Karpas-422 (cell line): Measurements from ENCODE around the gene CEBPB. TPM values are rescaled to one million over a fixed set of nuclear protein-coding genes. Genes with fewer than 3 reads are reported as not detected.

ENCODE experiments used
- DNase-seq: peaks from one replicate; pipeline ENCODE4 v3.0.0-alpha.2; 2015
- H2AFZ ChIP-seq: fragments of 200-600 bp; sonication (generic); 2 replicates; pipeline ENCODE4 v1.6.1; 2014; ENCODE audit warnings: antibody characterized with exemption, low read length, mixed read lengths
- H3K27ac ChIP-seq: fragments of 200-600 bp; sonication (generic); 2 replicates; pipeline ENCODE4 v1.5.1; 2014; ENCODE audit warnings: mild to moderate bottlenecking, low read length, moderate library complexity
- H3K27me3 ChIP-seq: fragments of 200-600 bp; sonication (generic); 2 replicates; pipeline ENCODE4 v1.6.1; 2014; ENCODE audit warnings: low read length, mixed read lengths
- H3K36me3 ChIP-seq: fragments of 200-600 bp; sonication (generic); 2 replicates; pipeline ENCODE4 v1.6.1; 2014; ENCODE audit warnings: low read length, mixed read lengths; ENCODE audit not compliant: insufficient read depth
- H3K4me1 ChIP-seq: fragments of 200-600 bp; sonication (generic); 2 replicates; pipeline ENCODE4 v1.6.1; 2014; ENCODE audit warnings: mild to moderate bottlenecking, low read length, mixed read lengths
- H3K4me2 ChIP-seq: fragments of 200-600 bp; sonication (generic); 2 replicates; pipeline ENCODE4 v1.6.1; 2014; ENCODE audit warnings: low read length, low read depth, mild to moderate bottlenecking; ENCODE audit not compliant: poor library complexity, severe bottlenecking
- H3K4me3 ChIP-seq: fragments of 200-600 bp; sonication (generic); 2 replicates; pipeline ENCODE4 v1.5.1; 2014; ENCODE audit warnings: mild to moderate bottlenecking, antibody characterized with exemption, low read length, mixed read lengths
- H3K79me2 ChIP-seq: fragments of 200-600 bp; sonication (generic); 2 replicates; pipeline ENCODE4 v1.6.1; 2014; ENCODE audit warnings: mild to moderate bottlenecking, low read length, mixed read lengths
- H3K9ac ChIP-seq: fragments of 200-600 bp; sonication (generic); 2 replicates; pipeline ENCODE4 v1.6.0; 2014; ENCODE audit warnings: low read length
- H3K9me2 ChIP-seq: fragments of 200-600 bp; sonication (generic), shearing (Covaris generic); replicated peaks from 2 replicates; pipeline ENCODE4 v1.6.0; 2014; ENCODE audit warnings: mild to moderate bottlenecking, low read length, moderate library complexity; ENCODE audit not compliant: insufficient read depth
- H3K9me3 ChIP-seq: fragments of 300-700, 200-600 bp; sonication (generic); 2 replicates; pipeline ENCODE4 v1.6.1; 2014; ENCODE audit warnings: low read length, mixed read lengths
- H4K20me1 ChIP-seq: fragments of 200-600 bp; sonication (generic); 2 replicates; pipeline ENCODE4 v1.6.1; 2014; ENCODE audit warnings: mild to moderate bottlenecking, antibody characterized with exemption, low read length, low read depth; ENCODE audit not compliant: insufficient read depth
- total RNA-seq: library from RNA; depleted of rRNA; stranded (reverse); fragments of >200 nt; shearing (Covaris generic); gene quantifications from 2 replicates; pipeline ENCODE4 v1.2.3, GENCODE V29; 2014; ENCODE audit warnings: low replicate concordance

CEBPB gene
- total RNA-seq, 1 experiment from 2014 or later: 24.4 TPM

GRCh38 chr20:50217207-50217949 lies 26.7 kb downstream of the CEBPB start:
- Histone ChIP-seq H3K9me3 (no peaks in the 10 kb centered on the region), H3K27me3 (0 out of 2 replicates have a peak, but pooled peaks cover 2% of the 10 kb centered on the region), H3K79me2 (no peaks in the 10 kb centered on the region), H3K4me2 (no peak overlapping the region), H4K20me1 (no peaks in the 10 kb centered on the region), H3K27ac (no peak overlapping the region), H3K9ac (no peak overlapping the region), H2AFZ (no peak overlapping the region), H3K4me1 (no peaks in the 10 kb centered on the region), H3K4me3 (no peak overlapping the region), H3K36me3 (no peaks in the 10 kb centered on the region), H3K9me2 (no peaks in the 10 kb centered on the region)
- DNase-seq: no peak

GRCh38 chr20:50218987-50219435 lies 28.4 kb downstream of the CEBPB start:
- no peaks in the 10 kb centered on the region for H3K9me2 ChIP-seq
- H4K20me1 ChIP-seq: no peaks in the 10 kb centered on the region
- no peaks in the 10 kb centered on the region for H3K36me3 ChIP-seq

GRCh38 chr20:50219600-50219999 lies 29.0 kb downstream of the CEBPB start:
- H3K4me2 ChIP-seq: no peak overlapping the region

More at GRCh38 chr20:50218987-50219435, 28.4 kb downstream of the CEBPB start:
- no peaks in the 10 kb centered on the region for H3K79me2 ChIP-seq
- H3K27ac ChIP-seq: no peak overlapping the region
- no peaks in the 10 kb centered on the region for H3K9me3 ChIP-seq
- no peak overlapping the region for H3K9ac ChIP-seq
- DNase-seq: no peak
- H2AFZ ChIP-seq: no peak overlapping the region
- H3K4me3 ChIP-seq: no peak overlapping the region
- no peaks in the 10 kb centered on the region for H3K4me1 ChIP-seq
- no peak overlapping the region for H3K4me2 ChIP-seq
- H3K27me3 ChIP-seq: 0 out of 2 replicates have a peak, but pooled peaks cover 2% of the 10 kb centered on the region

GRCh38 chr20:50220093-50220893 lies 29.7 kb downstream of the CEBPB start:
- no peaks in the 10 kb centered on the region for H4K20me1 ChIP-seq
- H3K27me3 ChIP-seq: 0 out of 2 replicates have a peak, but pooled peaks cover under 1% of the 10 kb centered on the region
- no peak for DNase-seq
- no peak overlapping the region for H3K4me3 ChIP-seq
- H3K4me1 ChIP-seq: no peaks in the 10 kb centered on the region
- H3K9me3 ChIP-seq: no peaks in the 10 kb centered on the region
- H3K4me2 ChIP-seq: no peak overlapping the region
- no peak overlapping the region for H2AFZ ChIP-seq
- H3K36me3 ChIP-seq: no peaks in the 10 kb centered on the region
- no peaks in the 10 kb centered on the region for H3K79me2 ChIP-seq
- no peaks in the 10 kb centered on the region for H3K9me2 ChIP-seq
- no peak overlapping the region for H3K27ac ChIP-seq
- no peak overlapping the region for H3K9ac ChIP-seq

More at GRCh38 chr20:50219600-50219999, 29.0 kb downstream of the CEBPB start:
- H3K27ac ChIP-seq: no peak overlapping the region
- no peaks in the 10 kb centered on the region for H3K79me2 ChIP-seq
- no peaks in the 10 kb centered on the region for H3K9me2 ChIP-seq
- no peaks in the 10 kb centered on the region for H3K9me3 ChIP-seq
- no peak overlapping the region for H3K4me3 ChIP-seq
- no peaks in the 10 kb centered on the region for H3K4me1 ChIP-seq
- 0 out of 2 replicates have a peak, but pooled peaks cover 2% of the 10 kb centered on the region for H3K27me3 ChIP-seq
- H3K36me3 ChIP-seq: no peaks in the 10 kb centered on the region
- no peaks in the 10 kb centered on the region for H4K20me1 ChIP-seq
- H3K9ac ChIP-seq: no peak overlapping the region
- DNase-seq: no peak
- H2AFZ ChIP-seq: no peak overlapping the region

GRCh38 chr20:50220894-50221365 lies 30.3 kb downstream of the CEBPB start:
- Histone ChIP-seq H3K27ac (no peak overlapping the region), H3K4me1 (no peaks in the 10 kb centered on the region), H3K4me3 (no peak overlapping the region), H3K9ac (no peak overlapping the region), H3K9me2 (no peaks in the 10 kb centered on the region), H3K4me2 (no peak overlapping the region), H3K36me3 (no peaks in the 10 kb centered on the region), H4K20me1 (no peaks in the 10 kb centered on the region), H2AFZ (no peak overlapping the region), H3K27me3 (no peaks in the 10 kb centered on the region), H3K9me3 (no peaks in the 10 kb centered on the region), H3K79me2 (no peaks in the 10 kb centered on the region)
- DNase-seq: no peak

- no peaks in the 10 kb centered on the region for H3K79me2 ChIP-seq
- H3K36me3 ChIP-seq: no peaks in the 10 kb centered on the region
- H2AFZ ChIP-seq: no peak overlapping the region
- no peak overlapping the region for H3K9ac ChIP-seq
- H3K4me3 ChIP-seq: no peak overlapping the region
- H4K20me1 ChIP-seq: no peaks in the 10 kb centered on the region
- H3K9me3 ChIP-seq: no peaks in the 10 kb centered on the region
- H3K4me2 ChIP-seq: no peak overlapping the region
- no peaks in the 10 kb centered on the region for H3K9me2 ChIP-seq
- DNase-seq: no peak
- no peaks in the 10 kb centered on the region for H3K27me3 ChIP-seq
- H3K27ac ChIP-seq: no peak overlapping the region
- no peaks in the 10 kb centered on the region for H3K4me1 ChIP-seq
Observed at GRCh38 chr20:50221501-50222308, 31.1 kb downstream of the CEBPB start.

GRCh38 chr20:50222309-50223038 lies 31.8 kb downstream of the CEBPB start:
- Histone ChIP-seq H3K4me2 (no peak overlapping the region), H3K9me2 (no peaks in the 10 kb centered on the region), H3K27ac (no peak overlapping the region), H3K79me2 (no peaks in the 10 kb centered on the region), H3K9ac (no peak overlapping the region), H4K20me1 (no peaks in the 10 kb centered on the region), H3K36me3 (no peaks in the 10 kb centered on the region), H3K9me3 (no peaks in the 10 kb centered on the region), H3K27me3 (no peaks in the 10 kb centered on the region), H2AFZ (no peak overlapping the region), H3K4me1 (no peaks in the 10 kb centered on the region), H3K4me3 (no peak overlapping the region)
- no peak for DNase-seq
